ELF-1 (cell line): ENCODE results near the gene GTF2F2.
A peak's percentile ranks its signal among the peaks of the same experiment; 100 is the strongest.

Experiments
- DNase-seq: peaks from one replicate; pipeline ENCODE4 v3.0.0-alpha.2; 2016; ENCODE audit warnings: low read depth, low spot score

Gene GTF2F2, protein sequence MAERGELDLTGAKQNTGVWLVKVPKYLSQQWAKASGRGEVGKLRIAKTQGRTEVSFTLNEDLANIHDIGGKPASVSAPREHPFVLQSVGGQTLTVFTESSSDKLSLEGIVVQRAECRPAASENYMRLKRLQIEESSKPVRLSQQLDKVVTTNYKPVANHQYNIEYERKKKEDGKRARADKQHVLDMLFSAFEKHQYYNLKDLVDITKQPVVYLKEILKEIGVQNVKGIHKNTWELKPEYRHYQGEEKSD

DNA sequence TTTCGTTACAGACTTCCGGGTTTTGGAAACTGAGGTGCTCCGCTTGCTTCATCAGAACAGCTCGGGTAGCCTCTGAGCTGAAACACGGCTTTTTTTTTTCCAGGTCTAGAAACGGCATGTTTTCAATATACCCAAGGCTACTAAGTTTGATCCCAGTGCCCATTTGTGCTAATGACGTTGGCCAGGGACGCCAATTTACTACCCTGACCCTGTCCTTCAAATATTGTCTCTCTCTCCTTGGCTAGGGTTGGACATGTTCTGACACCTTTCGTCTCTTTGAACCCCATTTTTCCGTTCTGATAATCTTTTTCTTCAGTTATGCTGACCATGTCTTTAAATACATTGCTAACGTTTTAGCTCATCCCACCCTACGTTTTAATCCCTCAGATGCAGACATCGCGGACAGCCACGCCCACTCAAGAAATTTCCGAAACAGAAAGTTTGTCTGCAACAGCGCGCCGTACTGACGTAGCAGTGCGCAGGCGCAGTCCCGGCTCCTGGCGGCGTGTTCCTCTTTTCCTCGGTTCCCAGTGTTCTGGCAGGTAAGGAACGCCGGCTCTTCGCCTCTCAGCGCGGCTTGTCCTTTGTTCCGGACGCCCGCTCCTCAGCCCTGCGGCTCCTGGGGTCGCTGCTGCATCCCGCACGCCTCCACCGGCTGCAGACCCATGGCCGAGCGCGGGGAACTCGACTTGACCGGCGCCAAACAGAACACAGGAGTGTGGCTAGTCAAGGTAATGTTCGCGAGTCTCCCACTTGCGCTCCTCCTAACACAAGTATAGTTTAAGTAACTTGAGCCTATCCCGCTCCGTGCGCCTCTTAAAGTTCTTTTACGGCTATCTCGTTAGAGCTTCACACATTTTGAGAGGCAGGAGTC, at the start of gene GTF2F2:
Gene GTF2F2 (plus strand): TSS at position 520 of the 874 bp plus-strand sequence. CDS start 146 bp downstream, at position 666.
- DNase-seq, result peak; percentile 94

DNA sequence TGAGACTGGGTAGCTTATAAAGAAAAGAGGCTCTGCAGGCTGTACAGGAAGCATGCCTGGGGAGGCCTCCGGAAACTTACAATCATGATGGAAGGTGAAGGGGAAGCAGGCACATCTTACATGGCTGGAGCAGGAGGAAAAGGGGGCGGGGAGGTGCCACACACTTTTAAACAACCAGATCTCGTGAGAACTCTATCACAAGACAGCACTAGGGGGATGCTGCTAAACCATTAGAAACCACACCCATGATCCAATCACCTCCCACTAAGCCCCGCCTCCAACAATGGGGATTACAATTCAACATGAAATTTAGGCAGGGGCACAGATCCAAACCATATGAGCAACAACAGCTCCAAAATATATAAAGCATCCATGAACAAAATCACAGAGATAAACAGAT, 46.5 kb upstream of the GTF2F2 start:
- DNase-seq, result peak; percentile 12

DNA sequence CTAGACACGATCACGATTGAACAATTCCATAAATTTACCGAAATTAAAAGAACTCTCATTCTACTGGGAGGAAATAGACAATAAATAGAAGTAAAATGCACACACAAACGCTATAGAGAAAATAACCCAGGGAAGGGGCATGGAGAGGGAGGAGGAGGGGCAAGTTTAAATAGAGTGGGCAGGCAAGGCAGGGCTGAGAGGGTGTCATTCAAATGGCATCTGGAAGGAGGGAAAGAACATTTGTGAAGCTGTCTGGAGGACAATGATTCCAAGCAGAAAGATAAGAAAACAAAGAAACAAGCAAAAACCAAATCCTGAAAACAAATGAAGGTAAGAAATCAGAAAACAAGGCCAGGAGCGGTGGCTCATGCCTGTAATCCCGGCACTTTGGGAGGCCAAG, 45.6 kb upstream of the GTF2F2 start:
- DNase-seq, result peak; percentile 22

DNA sequence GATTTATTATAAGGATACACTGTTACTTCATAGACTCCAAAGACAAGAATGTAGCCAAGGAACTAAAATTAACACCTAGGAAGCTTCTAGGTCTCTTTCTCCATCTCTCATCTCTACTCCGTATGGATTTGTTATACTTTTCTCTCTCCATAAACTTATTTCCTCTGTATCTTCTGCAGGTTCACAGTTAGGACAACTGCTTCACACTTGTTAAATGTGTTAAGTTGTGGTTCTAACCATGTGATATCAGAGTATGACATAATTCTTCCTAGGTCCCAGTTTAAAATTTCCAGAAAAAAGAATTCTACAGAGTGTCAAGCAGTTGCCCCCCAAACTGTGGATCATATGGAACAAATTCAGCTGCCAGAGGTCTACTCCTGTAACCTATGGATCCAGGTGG, 42.3 kb upstream of the GTF2F2 start:
- DNase-seq, result no peak

DNA sequence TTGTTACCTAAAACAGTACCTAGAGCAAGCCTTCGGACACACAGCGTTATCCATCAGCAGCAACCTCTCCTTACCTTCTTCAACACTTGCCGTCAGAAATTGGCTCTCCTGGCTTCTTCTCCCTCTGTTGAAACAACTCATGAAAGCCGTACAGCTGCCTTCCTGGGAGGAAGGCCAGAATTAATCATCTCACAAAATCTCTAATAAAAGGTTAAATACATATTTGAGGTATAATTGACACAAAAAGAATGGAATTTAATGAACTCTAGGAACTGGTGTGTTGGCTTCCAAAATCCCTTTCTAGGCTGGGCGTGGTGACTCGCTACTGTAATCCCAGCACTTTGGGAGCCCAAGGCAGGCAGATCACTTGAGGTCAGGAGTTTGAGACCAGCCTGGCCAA, 37.3 kb upstream of the GTF2F2 start:
- DNase-seq, result no peak

DNA sequence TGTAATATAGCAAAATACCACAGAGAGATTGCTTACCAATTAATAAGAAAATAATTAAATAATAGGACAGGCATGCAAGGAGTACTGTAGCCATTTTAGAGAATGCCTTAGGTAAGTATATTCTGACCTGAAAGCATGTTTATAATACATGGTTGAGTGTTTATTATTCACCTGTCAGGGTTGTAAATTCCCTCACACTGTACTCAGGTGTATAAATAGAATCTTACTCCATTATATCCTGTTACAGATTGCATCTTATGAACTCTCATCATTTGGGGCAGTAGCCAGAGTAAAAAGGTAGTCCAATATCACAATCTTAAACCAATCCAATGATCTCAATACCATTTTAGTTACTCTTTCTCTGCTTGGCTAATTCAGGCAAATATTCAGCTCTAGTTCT, 35.8 kb upstream of the GTF2F2 start:
- no peak for DNase-seq

DNA sequence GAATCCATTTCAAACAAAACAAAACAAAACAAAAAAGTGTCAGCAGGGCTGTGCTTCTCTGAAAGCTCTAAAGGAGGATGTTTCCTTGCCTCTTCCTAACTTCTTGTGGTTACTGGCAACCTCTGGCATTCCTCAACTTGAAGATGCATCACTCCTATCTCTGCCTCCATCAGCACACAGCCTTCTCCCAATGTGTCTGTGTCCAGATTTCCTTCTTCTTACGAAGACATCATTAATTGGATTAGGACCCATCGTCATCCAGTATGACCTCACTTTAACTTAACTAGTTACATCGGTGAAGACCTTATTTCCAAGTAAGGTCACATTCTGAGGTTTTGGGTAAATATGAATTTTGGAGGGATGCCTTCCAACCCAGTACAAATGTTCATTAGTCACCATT, 33.8 kb upstream of the GTF2F2 start:
- DNase-seq, result no peak

DNA sequence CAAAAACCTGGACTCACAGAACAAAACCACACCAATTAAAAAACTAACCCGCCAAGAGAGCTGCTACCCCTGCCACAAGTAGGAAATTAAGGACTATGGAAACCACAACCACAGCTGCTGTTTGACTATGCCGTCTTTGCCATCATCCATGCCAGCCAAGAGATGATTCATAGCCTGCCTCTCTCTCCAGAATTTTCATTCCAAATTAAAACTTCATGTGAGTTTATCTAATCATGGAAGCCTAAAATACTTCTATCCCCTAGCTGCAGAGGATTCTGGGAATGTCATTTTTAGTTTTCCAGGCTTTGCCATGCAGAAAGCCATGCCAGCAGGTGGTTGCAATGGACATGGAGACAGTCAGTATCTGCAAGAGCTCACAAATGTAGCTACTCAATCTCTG, 27.6 kb upstream of the GTF2F2 start:
- no peak for DNase-seq

DNA sequence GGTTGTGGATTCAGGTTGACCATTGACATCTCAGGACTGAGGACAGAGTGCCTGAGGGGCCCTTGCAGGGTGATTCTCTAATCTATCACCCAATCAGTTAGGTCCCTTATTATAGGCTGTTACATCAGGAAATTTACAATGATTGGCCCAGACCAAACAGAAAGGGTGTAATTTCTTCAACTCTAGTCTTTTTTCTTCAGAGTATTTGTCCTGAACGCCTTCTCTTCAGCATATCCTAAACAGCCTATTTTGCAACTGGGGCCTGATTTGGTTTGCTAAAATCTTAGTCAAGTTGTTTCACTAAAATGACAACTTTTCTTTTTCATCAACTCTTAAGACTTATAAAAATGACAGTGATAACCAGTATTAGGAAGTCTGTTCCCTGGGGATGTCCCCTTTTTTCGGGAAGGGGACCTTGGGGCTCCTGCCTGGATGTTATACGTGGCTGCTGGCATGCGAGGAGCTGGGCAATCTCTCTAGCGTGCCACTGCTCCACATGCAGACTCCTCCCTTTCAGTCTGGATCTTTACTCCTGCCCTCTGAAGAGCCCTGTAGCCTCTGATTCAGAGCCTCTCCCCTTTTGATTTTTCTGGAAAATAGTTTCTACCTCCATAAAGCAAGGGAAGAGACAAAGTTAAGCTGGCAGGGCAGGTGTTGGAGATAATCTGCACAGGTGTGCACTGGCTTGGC, 19.6 kb upstream of the GTF2F2 start:
- no peak for DNase-seq

DNA sequence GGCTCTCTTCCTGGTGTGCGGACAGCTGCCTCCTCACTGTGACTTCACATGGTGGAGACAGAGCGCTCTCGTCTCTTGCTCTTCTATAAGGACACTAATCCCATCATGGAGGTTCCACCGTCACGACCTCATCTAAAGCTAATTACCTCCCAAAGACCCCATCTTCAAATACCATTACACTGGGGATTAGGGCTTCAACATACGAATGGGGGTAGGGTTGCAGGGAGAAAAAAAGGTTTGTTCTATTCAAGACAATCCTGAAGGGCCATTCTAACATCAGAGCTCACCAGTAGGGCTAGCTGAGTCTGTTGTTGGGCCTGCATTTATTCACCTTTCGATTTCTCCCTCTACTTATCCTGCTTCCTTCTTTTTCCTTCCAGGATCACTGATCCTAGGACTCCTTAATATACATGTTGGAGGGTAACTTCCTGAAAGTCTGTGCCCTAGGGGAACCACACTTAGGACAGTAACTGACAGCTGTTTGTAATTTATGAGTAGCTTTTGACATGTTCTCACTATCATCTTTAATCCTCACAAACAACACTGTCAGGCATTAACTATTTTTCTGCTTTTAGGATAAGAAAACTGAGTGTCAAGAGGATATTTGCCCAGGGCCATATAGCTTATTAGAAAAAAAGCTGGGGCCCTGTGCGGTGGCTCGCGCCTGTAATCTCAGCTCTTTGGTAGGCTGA, 18.8 kb upstream of the GTF2F2 start:
- no peak for DNase-seq

DNA sequence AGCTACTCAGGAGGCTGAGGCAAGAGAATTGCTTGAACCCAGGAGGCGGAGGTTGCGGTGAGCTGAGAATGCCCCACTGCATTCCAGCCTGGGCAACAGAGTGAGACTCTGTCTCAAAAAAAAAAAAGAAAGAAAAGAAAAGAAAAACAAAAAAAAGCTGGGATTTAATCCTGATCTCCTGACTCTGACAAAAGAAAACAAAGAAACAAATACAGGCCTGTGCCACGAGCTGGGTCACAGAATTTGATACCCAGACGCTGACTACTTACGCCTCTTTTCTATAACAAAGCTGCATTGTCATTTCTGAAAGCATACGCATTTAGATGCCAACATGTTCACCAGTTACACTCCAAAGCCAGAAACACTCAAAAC, 18.2 kb upstream of the GTF2F2 start:
- DNase-seq, result no peak

DNA sequence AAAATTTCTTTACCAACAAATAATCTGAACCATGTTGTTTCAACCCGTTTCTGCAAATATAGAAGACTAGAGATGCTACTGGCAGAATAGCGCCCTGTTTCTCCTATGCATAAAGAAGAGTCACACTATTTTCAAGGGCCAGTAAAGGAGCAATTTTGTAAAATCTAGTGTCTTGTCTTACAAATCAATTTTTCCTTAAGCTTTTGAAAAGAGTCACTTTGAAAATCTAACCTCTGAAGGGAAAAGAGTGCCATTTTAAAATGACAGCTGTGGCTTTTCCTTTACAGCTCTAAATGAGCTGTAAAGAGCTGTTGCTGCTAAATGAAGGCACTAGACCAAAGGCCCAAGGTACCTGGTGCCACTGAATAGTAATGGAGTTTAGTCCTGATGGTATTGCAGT, 16.9 kb upstream of the GTF2F2 start:
- DNase-seq, result no peak

DNA sequence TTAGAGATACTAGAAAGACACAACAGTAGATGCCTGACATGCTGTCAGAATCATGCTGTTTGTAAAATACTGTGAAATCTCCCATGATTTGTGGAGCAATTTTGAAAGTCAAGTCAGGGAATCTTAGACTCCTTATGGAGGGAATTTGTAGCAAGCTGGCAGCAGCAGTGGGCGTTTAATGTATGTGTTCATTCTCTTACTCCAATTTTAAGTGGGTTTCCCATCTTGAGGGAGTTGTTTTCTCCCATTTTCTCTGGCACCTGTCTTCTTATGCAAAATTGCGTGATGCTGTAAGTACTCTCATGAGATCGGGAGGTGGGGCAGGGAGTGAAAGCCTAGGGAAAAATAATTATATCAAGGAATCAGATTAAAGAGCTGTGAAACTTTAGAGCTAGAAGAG, 16.0 kb upstream of the GTF2F2 start:
- DNase-seq, result no peak

DNA sequence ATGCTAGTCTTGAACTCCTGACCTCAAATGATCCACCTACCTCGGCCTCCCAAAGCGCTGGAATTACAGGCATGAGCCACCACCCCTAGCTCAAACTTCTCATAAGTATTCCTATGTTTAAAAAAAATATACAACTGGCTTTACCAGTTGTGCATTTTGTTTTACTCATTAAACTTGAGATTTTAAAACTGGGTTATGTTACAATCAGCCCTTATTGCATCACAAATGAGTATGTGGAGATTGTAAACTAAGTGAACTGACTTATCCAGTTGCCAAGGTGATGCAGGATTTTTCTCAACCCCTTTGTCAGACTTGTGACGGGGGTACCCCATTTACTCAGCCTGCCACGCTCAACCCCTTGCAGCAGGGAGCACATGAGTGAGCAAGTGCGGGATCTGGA, 14.4 kb upstream of the GTF2F2 start:
- DNase-seq, result no peak

DNA sequence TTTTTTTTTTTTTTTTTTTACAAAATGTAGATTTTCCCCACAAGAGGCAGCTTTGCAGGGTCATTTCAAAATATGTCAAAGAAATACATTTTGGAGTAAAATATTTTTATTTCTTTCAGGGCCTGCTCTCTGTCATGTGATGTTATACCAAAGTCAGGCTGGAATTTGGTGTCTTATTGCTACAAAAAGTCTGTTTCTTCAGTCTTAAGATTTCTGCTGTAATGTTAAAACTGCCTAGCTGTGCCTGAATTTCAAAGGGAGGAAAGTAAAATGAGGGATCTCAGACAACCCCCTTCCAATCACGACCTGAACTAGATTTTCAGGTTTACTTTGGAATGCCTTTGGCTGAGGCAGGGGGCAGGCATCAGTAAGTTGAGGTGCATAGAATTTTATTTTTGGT, 12.8 kb upstream of the GTF2F2 start:
- DNase-seq, result peak; percentile 32

DNA sequence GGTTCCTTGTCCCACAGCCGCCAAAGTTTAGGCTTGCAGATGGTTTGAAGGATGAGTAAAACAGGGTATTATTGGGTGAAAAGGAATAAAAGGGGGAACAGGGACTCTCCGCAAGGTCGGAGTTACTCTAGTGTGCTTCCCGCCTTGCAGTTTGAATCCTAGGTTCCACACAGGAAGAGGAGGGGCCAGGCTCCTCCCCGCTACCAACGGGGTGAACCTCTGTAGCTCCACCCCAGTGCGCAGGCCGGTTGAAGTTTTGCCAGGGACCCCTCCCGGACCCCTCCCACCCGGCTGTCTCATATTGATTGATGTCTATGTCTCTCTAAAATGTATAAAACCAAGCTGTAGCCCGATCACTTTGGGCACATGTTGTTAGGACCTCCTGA, 11.6 kb upstream of the GTF2F2 start:
- no peak for DNase-seq

DNA sequence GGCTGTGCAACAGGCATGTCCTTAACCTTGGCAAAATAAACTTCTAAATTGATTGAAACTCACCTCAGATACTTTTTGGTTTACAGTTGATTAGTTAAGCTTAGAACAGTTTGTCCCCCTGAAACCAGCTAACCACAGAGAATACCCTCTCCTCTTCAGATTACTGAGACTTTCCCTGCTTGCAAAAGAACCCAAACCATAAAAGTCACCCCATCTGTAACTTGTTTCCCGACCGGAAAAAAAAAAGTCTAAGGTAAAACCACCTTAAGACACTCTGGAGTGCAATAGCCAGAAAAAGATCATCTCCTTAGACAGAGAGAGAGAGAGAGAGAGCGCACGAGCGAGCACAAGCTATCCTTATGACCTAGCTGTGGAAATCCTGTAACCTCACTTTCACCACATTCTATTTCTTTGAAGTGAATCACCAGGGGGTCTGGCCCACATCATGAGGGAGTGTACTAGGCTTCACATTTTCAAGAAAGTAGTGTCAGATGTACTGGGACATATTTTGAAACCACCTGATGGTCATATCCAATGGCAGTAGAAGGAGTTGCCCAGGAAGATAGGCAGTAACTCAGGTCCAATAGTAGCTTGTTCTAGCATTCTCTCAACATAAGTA, 11.1 kb upstream of the GTF2F2 start:
- no peak for DNase-seq

DNA sequence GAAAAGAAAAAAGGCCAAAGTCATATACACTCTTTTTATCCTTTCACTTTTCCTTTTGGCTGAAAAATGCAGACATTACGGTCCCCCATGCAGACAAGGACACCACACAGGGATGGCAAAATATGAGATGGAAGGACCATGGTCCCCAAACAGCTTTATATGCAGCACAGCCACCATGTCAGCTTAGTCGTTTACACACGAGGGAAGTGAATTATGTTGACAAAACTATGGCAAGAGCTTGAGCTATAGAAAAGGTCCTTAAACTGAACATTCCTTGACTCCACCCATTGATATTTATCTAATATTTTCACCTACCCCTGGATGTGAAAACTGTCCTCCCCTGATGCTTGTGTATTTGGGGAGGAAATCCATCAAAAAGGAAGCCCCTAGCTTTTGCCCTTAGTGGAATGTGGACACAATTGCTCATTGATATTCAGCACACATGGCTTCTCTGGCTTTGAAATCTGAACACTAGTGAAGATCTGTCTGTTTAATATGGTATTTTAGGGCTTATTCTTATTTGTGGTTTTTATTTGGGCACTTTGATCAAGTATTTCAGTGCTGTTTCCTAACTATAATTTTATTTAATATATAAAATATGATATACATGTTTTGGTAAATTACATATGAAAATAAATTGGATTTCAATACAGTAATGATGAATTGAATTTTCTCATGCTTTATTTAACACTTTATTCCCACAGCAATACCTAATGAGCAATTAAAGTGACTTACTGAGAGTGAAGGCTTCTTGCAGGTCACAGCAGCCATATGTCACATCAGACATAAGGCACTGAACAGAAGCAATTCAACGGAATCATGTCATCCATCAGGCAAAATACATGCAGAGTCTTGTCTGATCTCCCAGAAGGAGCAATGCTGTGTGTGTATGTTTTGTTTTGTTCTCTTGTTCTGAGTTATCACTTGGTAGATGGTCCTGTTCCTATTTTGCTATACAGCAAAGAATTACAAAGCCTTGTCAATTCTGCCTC, 6.8 kb upstream of the GTF2F2 start:
- no peak for DNase-seq

DNA sequence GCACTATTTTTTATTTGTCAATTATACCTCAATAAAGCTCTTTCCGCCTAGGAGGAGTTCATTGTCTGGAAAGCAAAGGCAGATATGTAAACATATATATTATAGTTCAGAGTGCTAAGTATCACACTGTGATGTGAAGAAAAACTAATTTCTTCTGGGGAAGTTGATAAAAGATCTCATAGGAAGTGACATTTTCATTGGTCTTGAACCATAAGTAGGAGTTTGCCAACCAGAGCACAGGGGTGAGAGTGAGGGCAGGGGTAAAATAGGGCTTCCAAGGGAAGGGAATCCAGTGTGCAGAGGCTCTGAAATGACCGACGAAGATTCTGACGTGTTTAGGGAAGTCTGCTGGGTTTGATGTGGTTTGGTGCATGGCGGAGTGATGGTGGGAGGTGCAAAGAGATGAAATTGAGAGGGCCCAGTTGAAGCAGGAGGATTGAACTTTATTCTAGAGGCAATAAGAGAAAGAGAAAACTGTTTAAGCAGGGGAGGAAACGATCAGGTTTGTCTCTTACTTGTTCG, 780 bp upstream of the GTF2F2 start:
- no peak for DNase-seq
